Gastrocnemius medialis (tissue), 4 donors: ENCODE data around the gene TCF23.
A peak's percentile ranks its signal among the peaks of the same experiment; 100 is the strongest.

Experiments
- POLR2A ChIP-seq, 2 donors: fragments of 450-650 bp; IDR thresholded peaks; one replicate each; pipeline ENCODE4 v1.6.1; 2017; ENCODE audit warnings: antibody characterized with exemption in 2 of 2, mild to moderate bottlenecking in 2 of 2, moderate library complexity in 2 of 2
- TF ChIP-seq, protein P1 (sequence below), 5 experiments: fragments of 450-650 bp in 3 of 5; fragments of 200-600 bp in 2 of 5; sonication (generic) in 2 of 5; IDR thresholded peaks in 4 of 5; conservative IDR thresholded peaks in 1 of 5; 1 replicate in 4 of 5; 2 replicates in 1 of 5; pipeline ENCODE4 v1.5.1; 2016 to 2019; ENCODE audit warnings: antibody characterized with exemption in 5 of 5, mild to moderate bottlenecking in 3 of 5, moderate library complexity in 3 of 5

DNA sequence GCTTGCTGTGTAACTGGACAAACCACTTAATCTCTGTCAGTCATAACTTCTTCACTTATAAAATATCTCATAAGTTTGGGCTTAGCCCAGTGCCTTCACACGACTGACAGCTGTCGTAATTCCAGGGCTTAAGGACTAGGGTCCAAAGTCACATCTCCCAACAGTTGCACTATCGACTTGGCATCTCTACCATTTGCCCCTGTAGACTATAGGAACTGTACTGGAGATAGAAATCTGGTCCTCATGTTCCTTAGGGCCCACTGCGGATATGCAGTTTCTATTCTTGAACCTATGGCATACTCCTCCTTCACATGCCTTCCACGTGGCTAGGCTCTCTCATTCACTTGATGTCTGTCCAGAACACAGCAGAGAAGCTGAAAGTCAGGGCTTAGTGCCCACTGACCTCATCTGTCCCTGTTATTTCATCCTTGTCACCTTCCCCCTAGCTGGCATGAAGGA, 22.5 kb upstream of the TCF23 start:
- TF ChIP-seq, protein P1, sequence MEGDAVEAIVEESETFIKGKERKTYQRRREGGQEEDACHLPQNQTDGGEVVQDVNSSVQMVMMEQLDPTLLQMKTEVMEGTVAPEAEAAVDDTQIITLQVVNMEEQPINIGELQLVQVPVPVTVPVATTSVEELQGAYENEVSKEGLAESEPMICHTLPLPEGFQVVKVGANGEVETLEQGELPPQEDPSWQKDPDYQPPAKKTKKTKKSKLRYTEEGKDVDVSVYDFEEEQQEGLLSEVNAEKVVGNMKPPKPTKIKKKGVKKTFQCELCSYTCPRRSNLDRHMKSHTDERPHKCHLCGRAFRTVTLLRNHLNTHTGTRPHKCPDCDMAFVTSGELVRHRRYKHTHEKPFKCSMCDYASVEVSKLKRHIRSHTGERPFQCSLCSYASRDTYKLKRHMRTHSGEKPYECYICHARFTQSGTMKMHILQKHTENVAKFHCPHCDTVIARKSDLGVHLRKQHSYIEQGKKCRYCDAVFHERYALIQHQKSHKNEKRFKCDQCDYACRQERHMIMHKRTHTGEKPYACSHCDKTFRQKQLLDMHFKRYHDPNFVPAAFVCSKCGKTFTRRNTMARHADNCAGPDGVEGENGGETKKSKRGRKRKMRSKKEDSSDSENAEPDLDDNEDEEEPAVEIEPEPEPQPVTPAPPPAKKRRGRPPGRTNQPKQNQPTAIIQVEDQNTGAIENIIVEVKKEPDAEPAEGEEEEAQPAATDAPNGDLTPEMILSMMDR (IDR thresholded peaks at IDR 0.05 in 4 of 5, conservative IDR thresholded peaks at IDR 0.05 in 1 of 5) = no peak
- peak in 1 of 2 donors; percentile 55 for TF ChIP-seq POLR2A (IDR thresholded peaks at IDR 0.05)
